PC-3 (cell line): ENCODE data around the gene FZD4.

Experiments
- EZH2 ChIP-seq: fragments of 300-600 bp; sonication (generic); IDR thresholded peaks from one replicate; pipeline ENCODE4 v1.6.1; 2017; ENCODE audit warnings: antibody characterized with exemption, mild to moderate bottlenecking, low read length; ENCODE audit not compliant: unreplicated experiment
- EZH2phosphoT487 ChIP-seq: fragments of 300-600 bp; sonication (generic); IDR thresholded peaks from 2 replicates; pipeline ENCODE4 v1.6.1; 2018; ENCODE audit warnings: mild to moderate bottlenecking, antibody characterized with exemption, low read length, borderline replicate concordance
- TF ChIP-seq, protein P1 (sequence below): fragments of 300-600 bp; sonication (generic); conservative IDR thresholded peaks from 2 replicates; pipeline ENCODE4 v1.5.1; 2017; ENCODE audit warnings: antibody characterized with exemption, low read depth, mild to moderate bottlenecking, low read length

DNA sequence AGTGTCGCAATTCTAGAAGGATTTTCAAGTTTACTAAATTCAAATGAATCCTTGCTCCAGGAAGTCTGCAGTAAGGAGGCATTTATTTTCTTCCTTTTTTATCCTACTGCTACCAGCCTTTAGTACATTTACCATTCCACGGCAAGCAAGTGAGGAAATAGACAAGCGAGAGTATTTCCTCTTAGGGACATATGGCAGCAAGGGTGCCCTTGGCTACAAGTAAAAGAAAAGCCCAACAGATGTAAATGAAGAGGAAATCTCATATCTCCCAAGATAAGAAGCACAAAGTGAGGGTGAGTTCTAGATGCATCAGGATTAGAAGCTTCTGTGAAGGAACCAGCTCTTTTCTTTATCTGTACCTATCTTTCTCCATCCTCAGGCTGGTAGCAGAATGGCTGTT is 37.8 kb upstream of the FZD4 start:
- TF ChIP-seq, protein P1, sequence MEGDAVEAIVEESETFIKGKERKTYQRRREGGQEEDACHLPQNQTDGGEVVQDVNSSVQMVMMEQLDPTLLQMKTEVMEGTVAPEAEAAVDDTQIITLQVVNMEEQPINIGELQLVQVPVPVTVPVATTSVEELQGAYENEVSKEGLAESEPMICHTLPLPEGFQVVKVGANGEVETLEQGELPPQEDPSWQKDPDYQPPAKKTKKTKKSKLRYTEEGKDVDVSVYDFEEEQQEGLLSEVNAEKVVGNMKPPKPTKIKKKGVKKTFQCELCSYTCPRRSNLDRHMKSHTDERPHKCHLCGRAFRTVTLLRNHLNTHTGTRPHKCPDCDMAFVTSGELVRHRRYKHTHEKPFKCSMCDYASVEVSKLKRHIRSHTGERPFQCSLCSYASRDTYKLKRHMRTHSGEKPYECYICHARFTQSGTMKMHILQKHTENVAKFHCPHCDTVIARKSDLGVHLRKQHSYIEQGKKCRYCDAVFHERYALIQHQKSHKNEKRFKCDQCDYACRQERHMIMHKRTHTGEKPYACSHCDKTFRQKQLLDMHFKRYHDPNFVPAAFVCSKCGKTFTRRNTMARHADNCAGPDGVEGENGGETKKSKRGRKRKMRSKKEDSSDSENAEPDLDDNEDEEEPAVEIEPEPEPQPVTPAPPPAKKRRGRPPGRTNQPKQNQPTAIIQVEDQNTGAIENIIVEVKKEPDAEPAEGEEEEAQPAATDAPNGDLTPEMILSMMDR, result no peak
- TF ChIP-seq EZH2 (no peak), EZH2phosphoT487 (no peak)
